ENCODE measurements around the gene ITGA11. TPM values are rescaled to one million over a fixed set of nuclear protein-coding genes. Genes with fewer than 3 reads are reported as not detected.
A peak's percentile ranks its signal among the peaks of the same experiment; 100 is the strongest.
"Not testable (repeated sequence)": the region's sequence is repeated elsewhere in the genome, so short reads cannot be mapped to it uniquely, and the experiment has no call there.

The ITGA11 gene
- total RNA-seq, 2 donors from 2014 or later = 246 to 360 TPM

DNA sequence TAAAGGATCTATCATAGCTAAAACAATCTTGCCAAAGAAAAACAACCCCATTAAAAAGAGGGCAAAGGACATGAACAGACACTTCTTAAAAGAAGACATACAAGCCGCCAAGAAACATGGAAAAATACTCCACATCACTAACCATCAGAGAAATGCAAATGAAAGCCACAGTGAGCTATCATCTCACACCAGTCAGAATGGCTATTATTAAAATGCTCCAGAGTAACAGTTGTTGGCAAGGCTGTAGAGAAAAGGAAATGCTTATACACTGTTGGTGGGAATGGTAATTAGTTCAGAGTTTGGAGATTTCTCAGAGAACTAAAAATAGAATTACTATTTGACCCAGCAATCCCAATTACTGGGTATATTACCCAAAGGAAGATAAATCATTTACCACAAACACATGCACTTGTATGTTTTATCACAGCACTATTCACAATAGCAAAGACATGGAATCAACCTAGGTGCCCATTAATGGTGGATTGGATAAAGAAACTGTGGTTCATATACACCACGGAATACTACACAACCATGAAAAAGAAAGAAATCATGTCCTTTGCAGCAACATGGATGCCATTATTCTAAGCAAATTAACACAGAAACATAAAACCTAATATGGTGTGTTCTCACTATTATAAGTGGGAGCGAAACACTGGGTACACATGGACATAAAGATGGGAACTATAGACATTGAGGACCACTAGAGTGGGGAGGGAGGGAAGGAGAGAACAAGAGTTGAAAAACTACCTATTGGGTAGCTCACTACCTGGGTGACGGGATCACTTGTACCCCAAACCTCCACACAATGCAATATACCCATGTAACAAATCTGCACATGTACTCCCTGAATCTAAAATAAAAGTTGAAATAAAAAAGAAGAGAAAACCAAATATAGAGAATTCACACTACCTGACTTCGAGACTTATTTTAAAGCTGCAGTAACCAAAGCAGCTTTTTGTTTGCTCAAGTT lies 32.6 kb downstream of the ITGA11 start:
- H3K9me3 ChIP-seq = no peaks in the 10 kb centered on the region
- H3K27me3 ChIP-seq (replicated peaks; ENCODE audit: insufficient read depth) = no peaks in the 10 kb centered on the region
- ATAC-seq (ENCODE audit: insufficient number of reproducible peaks, low FRiP score, low read depth) (no peak), DNase-seq (ENCODE audit: low spot score) (no peak)
- peaks cover 0 to 11% of the 10 kb centered on the region in 2 donors for H3K4me1 ChIP-seq (ENCODE audit: control insufficient read depth in 1 of 2, low read depth in 2 of 2)
- H3K4me3 ChIP-seq = no peak overlapping the region
- TF ChIP-seq CTCF (IDR thresholded peaks at IDR 0.05) = no peak
- H3K27ac ChIP-seq = no peak overlapping the region
- H3K36me3 ChIP-seq = peaks cover 6% of the 10 kb centered on the region

DNA sequence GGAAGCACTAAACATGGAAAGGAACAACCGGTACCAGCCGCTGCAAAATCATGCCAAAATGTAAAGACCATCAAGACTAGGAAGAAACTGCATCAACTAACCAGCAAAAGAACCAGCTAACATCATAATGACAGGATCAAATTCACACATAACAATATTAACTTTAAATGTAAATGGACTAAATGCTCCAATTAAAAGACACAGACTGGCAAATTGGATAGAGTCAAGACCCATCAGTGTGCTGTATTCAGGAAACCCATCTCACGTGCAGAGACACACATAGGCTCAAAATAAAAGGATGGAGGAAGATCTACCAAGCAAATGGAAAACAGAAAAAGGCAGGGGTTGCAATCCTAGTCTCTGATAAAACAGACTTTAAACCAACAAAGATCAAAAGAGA lies 34.0 kb downstream of the ITGA11 start:
- not testable (repeated sequence) for H3K9me3 ChIP-seq

DNA sequence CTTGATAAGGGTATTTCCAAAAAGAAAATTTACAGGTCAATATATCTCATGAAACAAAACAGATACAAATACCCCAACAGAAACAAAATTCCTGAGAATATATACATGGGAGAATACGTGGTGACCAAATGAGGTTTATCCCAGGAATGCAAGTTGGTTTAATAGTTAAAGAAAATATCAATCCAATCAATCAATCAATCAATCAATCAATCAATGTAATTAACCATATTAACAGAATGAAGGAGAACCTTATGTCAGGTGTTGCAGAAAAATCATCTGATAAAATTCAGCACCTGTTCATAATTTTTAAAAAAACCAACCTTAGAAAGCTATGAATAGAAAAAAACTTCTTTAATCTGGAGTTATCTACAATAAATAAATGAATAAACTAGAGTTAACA lies 35.9 kb downstream of the ITGA11 start:
- DNase-seq (ENCODE audit: low spot score) (no peak), ATAC-seq (ENCODE audit: insufficient number of reproducible peaks, low FRiP score, low read depth) (no peak)
- Histone ChIP-seq H3K27me3 (replicated peaks; ENCODE audit: insufficient read depth) (no peaks in the 10 kb centered on the region), H3K9me3 (no peaks in the 10 kb centered on the region), H3K4me3 (no peak overlapping the region), H3K4me1 (ENCODE audit: control insufficient read depth in 1 of 2, low read depth in 2 of 2) (peaks cover 0 to 9% of the 10 kb centered on the region in 2 donors), H3K27ac (no peak overlapping the region), H3K36me3 (no peaks in the 10 kb centered on the region)
- TF ChIP-seq CTCF (IDR thresholded peaks at IDR 0.05) = no peak

More for the DNA sequence above, 34.0 kb downstream of the ITGA11 start:
- H3K36me3 ChIP-seq; H3K4me3 ChIP-seq; H3K4me1 ChIP-seq (ENCODE audit: control insufficient read depth in 1 of 2, low read depth in 2 of 2); ATAC-seq (ENCODE audit: insufficient number of reproducible peaks, low FRiP score, low read depth); DNase-seq (ENCODE audit: low spot score); H3K27ac ChIP-seq; H3K27me3 ChIP-seq (replicated peaks; ENCODE audit: insufficient read depth): not testable (repeated sequence)

- no peak overlapping the region for H3K4me3 ChIP-seq
- no peak for TF ChIP-seq CTCF (IDR thresholded peaks at IDR 0.05)
- H3K27ac ChIP-seq = no peak overlapping the region
- H3K4me1 ChIP-seq (ENCODE audit: control insufficient read depth in 1 of 2, low read depth in 2 of 2) = peaks cover 0 to 15% of the 10 kb centered on the region in 2 donors
- ATAC-seq (ENCODE audit: insufficient number of reproducible peaks, low FRiP score, low read depth) (no peak), DNase-seq (ENCODE audit: low spot score) (no peak)
- no peaks in the 10 kb centered on the region for H3K36me3 ChIP-seq
- no peaks in the 10 kb centered on the region for H3K9me3 ChIP-seq
- H3K27me3 ChIP-seq (replicated peaks; ENCODE audit: insufficient read depth) = no peaks in the 10 kb centered on the region
Observed at GRCh38 chr15:68391121-68391520, 40.8 kb downstream of the ITGA11 start.

DNA sequence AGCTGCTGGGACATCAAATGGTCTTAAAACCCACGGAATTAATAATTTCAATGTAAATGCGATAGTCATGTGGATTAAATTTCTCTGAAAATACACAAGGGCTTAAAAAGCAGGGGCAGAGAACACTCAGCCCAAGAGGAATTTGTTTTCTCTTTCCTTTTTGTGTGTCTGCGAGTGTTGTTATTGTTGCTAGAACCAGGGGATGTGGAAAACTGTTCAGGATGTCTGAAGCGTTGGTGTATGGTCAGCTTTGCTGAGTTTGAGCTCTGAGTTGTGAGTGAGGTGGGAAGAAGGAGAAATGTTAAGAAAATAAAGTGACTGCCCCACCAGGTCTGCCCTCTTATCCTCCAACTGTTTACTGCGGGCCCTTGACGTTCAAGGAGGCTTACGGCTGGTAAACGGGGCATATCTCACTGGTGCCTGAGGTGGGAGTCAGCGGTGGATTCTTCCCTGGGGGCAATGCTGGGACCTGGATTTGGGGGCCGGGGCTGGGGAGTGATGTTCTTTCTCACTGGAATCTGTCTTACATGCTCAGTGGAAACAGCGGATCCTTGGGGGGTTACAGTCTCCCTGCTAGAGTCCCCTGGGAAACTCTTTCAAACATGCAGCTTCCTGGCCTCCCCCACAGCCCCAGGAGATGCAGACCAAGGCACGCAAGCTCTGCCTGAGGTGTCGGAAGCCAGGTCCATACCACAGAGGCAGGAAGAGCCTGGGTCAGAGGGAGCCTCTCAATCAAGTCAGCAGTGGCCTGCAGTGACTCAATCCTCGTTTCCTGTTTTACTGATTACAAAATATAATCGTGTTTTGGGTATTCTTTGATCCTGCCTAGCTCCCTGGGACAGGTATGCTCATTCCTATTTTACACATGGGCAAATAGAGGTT lies 41.8 kb downstream of the ITGA11 start:
- no peak for TF ChIP-seq CTCF (IDR thresholded peaks at IDR 0.05)
- no peak overlapping the region for H3K4me3 ChIP-seq
- peak overlapping the region in 1 of 2 donors; percentile 11 for H3K27ac ChIP-seq
- H3K36me3 ChIP-seq = no peaks in the 10 kb centered on the region
- H3K27me3 ChIP-seq (replicated peaks; ENCODE audit: insufficient read depth) = no peaks in the 10 kb centered on the region
- no peaks in the 10 kb centered on the region for H3K9me3 ChIP-seq
- no peak for DNase-seq (ENCODE audit: low spot score)
- no peak for ATAC-seq (ENCODE audit: insufficient number of reproducible peaks, low FRiP score, low read depth)
- peaks cover under 1 to 24% of the 10 kb centered on the region in 2 donors for H3K4me1 ChIP-seq (ENCODE audit: control insufficient read depth in 1 of 2, low read depth in 2 of 2)
